ENCODE results near the gene SSH2.
A peak's percentile ranks its signal among the peaks of the same experiment; 100 is the strongest.
"Not testable (repeated sequence)": the region's sequence is repeated elsewhere in the genome, so short reads cannot be mapped to it uniquely, and the experiment has no call there.

The SSH2 gene

DNA sequence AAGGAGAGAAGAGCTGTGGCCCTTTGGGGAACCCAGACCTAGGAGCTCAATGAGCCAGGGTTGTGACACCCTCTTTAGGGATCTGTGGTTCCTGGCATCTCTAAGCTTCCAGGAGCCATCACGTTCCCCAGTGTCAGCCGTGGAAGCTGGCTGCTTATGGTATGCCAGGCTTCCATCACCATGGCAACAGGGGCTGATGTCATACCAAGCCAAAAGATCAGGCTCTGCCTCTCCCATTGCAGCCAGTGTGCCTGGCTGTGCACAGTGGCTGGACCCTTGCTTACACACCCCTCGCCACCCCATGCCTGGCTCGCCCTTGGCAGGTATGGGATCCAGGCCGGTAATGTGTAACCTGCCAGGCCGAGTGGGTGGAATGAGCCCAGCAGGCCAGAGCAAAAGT, 91.1 kb downstream of the SSH2 start:
- DNase-seq, result no peak

DNA sequence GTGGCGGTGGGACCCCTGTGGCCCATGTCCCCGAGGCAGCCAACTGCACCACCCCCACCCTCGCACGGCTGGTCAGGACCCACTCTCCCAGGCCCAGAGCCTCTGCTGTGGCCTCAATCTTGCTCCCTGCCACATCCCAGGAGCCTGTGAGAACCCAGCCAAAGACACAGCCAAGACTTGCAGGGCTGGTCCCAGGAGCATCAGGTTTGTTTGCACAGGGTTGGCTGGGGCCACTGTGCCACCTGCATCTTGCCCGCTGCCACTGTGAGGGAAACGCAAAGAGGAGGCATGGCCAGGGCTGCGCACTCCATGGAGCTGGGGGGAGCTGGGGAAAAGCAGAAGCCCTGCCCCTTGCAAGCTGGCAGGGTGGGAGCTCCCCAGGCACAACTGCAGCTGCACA, 92.5 kb downstream of the SSH2 start:
- DNase-seq, result no peak

DNA sequence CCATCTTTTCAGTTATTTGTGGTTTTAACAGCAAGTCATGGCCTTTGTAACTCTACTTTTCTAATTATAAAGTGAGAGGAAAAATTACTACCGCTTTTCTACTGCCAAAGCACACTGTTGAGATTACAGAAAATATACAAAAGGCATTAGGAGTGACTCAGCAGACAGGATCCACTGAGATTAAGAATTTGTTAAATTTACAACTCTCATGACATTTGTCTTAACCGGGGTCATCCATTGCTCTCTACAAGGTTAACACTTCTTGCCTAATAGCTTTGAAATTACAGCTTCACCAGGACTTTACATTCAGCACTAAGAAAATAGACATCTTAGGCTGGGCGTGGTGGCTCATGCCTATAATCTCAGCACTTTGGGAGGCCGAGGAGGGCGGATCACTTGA, 93.4 kb downstream of the SSH2 start:
- DNase-seq, result no peak

DNA sequence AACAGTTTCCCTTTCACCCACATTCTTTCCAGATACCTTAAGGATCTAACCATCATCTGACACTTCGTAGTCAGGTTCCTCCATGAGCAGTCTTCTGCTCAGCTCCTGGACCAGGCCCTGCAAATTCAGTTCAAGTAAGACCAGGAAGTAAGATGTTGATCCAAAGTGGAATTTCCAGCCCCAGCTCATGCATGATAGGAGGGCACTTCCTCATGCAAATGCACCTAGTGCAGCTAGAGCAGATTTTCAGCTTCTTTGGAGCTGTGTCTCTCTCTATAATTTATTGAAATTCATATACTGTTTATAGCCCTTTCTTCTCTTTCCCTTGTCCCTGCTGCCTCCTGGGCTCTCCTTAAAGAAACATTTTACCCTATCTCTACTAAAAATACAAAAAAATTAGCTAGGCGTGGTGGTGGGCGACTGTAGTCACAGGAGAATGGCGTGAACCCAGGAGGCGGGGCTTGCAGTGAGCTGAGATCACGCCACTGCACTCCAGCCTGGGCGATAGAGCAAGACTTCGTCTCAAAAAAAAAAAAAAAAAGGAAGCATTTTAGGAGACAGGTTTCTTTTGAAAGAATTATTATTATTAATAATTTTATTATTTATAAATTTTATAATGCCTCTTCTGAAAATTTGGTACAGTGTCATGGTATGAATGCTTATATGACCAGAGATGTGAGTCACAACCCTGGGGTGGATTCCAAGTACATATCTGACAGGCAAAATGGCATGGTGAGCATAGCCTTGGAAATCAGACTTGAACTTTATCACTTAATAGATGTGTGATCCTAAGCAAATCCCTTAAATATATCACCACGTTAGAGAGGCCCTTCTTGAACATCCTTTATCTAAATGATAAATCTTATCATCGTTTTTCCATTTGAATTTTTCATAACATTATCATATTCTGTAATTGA, 94.3 kb downstream of the SSH2 start:
- no peak for DNase-seq

DNA sequence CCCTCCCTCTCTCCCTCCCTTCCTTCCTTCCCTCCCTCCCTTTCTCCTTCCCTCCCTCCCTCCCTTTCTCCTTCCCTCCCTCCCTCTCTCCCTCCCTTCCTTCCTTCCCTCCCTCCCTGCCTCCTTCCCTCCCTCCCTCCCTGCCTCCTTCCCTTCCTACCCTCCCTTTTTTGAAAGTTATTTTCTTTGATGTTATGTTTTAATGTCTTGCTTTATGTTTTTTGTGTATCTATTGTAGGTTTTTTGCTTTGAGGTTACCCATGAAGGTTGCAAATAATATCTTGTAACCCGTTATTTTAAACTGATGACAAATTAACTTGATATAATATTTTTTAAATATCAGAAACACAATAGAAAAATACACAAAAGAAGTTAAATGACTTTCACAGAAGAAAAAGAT, 96.2 kb downstream of the SSH2 start:
- DNase-seq, result no peak

DNA sequence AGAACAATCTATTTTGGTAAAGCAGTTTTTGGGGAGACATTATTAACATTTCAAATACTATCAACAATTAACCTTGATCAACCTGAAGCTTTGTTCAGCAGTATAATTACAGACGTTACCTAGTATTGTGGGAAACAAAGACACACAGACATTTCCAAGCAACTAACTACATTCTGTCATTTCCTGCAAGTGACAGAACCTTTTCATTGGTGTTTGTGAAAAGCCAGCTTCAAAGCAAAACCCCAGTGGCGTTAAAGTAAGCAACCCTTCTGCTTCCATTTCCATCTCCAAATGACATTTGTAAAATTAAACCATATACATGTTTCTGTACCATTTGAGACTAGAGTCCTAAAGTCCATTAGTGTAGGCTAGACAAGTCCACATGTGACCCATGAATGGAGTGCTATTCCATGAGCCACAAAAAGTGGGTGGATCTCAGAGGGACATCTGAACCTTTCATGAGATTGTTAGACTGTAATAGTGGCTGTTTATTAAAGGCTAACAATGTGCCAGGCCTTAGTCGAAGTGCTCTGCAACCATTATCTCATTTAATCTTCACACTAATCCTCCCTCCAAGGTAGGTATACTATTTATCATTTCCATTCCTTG, 101.2 kb downstream of the SSH2 start:
- DNase-seq, result no peak

DNA sequence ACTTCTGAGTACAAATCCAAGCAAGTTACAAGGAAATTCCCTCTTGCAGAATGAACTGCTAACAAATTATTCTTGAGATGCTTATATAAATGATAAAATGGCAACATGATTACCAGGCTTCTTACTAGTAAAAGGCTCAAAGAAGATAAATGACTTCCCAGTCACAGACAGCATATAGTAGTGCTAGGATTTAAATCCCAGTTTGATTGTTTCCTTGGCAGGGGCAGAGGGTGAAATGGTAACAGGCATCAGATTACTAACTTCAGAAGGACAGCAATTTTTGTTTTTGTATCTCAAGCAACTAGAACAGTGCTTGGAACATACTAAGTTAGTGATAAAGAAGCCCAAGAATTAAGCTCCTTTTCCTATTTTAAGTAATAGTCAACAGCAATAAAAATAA, 102.8 kb downstream of the SSH2 start:
- DNase-seq, result no peak

DNA sequence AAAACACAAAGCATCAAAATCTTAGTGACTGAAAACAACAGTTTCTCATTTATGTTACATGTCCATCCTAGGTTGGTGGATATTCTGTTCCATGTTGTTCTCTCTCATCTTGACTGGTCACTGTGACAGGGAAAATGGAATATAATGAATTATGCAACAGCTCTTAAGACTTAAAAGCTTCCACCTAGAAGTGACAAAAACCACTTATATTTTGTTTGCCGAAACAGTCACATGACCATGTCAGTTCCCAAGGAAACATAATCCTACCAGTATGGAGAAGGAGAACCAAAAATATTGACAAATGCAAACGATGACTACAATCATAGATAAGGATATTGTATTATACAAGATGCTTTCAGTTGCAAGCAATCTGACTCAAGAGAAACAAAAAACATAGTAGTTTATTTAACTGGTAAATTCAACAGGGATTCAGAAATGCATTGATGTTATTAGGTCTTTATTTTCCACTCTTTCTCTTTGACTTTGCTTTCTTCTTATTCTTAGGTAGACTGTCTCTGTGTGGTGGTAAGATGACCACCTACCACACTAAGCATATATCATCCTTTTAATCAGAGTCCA, 103.8 kb downstream of the SSH2 start:
- DNase-seq, result no peak

DNA sequence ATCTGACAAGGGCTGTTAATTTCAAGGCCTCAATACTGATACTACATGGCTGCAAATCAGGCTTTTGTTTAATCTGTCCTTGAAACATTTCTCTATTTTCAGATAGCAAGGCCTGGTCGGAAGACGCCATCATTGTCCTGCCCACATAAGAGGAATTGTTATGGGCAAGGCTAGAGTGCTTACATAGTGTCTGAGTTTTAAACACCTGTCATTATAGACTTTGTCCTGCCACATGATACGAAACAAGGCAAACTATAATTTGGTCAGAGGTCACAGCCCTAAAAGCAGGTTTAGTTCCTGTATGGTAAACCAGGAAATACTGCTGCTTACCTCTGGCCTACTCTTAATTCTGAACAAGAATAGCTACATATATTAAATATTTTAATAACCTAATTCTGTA, 104.4 kb downstream of the SSH2 start:
- DNase-seq, result no peak

DNA sequence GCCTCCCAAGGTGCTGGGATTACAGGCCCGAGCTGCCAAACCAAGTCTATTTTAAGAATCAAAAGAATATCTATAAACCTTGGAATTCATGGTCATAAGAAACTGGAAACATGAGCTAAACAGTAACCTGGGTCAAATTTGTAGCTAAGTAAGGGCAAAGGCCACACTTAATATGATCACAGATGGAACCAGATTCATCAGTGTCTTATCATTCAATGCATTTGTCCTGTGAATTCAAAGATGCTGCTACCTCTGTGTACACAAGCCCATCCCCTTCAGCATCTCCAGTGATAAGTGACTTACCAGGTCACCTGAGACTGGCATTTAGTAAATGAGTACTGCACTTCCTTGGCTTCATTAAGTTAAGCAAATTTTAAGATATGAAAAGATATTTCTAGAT, 108.1 kb downstream of the SSH2 start:
- DNase-seq, result no peak

DNA sequence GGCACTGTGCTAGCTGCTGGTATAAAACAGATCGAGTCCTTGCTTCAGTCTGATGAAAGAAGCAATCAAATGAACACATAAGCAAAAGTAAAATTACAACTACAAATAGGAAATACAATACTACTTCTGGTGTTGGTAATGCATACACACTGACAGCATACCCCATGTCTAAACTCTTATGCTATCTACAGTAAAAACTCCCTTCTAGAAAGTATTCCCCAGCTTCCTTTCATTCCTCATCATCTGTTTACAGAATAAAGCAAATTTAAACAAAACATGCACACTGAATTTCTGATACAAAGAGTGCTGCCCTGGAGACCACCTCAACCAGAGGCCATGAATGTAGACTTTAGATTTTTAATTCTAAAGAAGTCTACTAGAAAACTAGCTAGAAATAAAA, 109.6 kb downstream of the SSH2 start:
- no peak for DNase-seq

DNA sequence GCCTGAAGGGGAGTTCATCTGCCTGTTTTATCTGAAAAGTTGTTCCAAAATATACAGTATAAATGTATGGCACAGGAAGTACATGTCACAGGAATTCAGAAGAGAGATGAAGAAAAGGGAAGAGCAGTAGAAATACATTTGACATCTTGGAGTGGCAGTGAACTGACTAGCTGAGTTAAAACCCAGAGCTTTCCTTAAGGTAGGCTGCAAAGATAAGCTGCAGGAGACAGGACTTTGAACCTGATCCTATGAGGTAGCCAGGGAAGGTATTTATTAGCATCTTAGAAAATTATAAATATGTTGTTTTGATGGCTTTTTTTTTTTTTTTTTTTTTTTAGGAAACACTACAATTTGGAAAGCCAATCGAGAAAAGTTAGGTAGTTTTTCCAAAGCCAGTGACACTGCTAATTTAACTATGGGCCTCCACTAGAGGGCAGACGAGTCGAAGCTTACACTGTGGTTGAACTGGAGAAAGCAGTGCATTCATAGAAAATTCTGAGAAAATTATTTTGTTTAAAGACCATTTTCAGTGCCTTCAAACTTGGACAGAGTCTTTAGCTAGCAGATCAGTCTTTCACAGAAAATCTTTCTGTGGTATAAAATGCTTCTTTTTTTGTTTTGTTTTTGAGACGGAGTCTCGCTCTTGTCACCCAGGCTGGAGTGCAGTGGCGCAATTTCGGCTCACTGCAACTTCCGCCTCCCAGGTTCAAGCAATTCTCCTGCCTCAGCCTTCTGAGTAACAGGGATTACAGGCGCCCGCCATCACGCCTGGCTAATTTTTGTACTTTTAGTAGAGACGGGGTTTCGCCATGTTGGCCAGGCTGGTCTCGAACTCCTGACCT, 122.3 kb downstream of the SSH2 start:
- DNase-seq, result peak; percentile 30

DNA sequence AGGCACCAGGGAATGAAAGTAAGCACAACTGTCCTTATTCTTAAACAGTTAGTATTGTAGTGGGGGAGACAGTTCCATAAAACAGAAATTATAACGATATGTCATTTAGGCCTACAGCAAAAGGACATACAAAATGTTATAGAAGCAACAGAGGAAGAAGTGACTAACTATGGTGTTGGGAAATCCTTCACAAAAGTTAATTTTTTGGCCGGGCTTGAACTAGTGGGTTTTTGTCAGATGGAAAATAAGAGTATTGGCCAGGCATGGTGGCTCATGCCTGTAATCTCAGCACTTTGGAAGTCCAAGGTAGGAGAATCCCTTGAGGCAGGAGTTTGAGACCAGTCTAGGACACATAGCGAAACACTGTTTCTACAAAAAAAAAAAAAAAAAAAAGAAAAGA, 127.8 kb downstream of the SSH2 start:
- DNase-seq, result no peak

DNA sequence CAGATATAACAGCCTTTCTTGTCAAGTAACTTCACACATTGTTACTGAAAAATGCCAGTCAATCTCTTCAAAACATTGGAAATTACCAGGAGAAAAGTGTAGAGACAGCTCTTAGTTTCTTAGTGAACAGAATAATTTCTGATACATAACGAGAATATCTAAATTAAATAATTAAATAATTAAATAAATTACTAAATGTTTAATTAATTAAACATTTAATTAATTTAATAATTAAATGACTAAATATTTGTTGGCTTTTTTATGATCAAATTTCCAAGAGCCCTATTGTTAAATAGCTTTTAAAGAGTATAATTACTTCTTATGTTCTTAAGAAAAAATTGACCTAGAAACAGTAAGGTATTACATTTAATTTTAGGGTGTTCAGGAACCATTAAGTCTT, 129.6 kb downstream of the SSH2 start:
- no peak for DNase-seq

DNA sequence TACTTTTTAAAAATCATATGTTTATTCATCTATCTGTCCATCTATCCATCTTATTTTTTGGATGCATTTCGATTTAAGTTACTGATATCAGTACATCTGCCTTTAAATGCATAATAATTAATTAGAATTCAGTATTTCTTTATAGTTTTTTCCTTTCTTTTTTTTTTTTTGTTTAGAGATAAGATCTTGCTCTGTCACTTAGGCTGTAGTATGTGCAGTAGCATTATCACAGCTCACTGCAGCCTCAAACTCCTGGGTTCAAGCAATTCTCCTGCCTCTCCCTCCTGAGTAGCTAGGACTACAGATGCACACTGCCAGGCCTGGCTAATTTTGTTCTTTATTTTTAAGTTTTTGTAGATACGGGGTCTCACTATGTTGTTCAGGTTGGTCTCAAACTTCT, 133.4 kb downstream of the SSH2 start:
- DNase-seq, result no peak

DNA sequence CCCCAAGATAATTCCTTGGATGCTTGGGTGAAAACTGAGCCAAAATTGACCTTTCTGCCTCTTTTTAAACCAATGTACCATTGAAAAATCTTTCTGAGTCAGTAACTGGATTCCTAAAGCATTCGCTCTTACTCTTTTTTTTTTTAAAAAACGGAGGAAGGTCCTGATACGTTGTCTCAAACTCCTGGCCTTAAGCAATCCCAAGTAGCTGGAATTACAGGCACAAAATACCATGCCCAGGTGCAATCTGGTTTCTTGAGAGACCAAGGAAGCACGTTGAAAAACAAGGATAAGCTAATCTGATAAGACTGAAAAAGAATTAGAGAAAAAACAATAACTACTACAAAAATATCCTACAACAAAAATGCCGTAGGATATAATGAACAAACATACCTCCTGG, 136.5 kb downstream of the SSH2 start:
- no peak for DNase-seq

DNA sequence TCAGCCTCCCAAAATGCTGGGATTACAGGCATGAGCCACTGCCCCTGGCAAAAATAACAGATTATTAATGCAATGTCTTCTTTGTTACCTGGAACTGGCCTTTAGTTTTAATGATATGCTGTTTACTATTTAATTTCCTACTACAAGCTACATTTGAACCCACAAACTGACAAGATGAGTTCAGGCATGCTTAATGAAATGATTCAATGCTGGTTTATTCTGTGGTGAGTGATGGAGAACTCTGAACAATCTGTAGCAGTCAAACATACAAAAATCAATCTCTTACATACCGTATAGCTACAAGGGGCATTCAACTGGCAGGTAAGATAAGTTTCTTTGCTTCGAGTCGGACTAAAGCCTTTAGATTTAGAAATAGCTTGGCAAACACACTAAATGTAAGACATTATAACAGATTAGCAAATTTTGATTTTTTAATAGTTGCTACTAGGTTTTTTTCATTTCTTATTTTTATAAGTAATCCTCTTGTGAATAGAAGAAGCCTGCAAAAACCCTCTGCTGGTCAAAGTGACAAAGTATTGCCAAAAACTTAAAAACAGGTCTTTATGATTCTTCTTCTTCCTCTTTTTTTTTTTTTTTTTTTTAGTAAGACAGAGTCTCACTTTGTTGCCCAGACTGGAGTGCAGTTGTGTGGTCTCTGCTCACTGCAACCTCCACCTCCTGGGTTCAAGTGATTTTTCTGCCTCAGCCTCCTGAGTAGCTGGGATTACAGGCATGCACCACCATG, 138.5 kb downstream of the SSH2 start:
- DNase-seq, result no peak

DNA sequence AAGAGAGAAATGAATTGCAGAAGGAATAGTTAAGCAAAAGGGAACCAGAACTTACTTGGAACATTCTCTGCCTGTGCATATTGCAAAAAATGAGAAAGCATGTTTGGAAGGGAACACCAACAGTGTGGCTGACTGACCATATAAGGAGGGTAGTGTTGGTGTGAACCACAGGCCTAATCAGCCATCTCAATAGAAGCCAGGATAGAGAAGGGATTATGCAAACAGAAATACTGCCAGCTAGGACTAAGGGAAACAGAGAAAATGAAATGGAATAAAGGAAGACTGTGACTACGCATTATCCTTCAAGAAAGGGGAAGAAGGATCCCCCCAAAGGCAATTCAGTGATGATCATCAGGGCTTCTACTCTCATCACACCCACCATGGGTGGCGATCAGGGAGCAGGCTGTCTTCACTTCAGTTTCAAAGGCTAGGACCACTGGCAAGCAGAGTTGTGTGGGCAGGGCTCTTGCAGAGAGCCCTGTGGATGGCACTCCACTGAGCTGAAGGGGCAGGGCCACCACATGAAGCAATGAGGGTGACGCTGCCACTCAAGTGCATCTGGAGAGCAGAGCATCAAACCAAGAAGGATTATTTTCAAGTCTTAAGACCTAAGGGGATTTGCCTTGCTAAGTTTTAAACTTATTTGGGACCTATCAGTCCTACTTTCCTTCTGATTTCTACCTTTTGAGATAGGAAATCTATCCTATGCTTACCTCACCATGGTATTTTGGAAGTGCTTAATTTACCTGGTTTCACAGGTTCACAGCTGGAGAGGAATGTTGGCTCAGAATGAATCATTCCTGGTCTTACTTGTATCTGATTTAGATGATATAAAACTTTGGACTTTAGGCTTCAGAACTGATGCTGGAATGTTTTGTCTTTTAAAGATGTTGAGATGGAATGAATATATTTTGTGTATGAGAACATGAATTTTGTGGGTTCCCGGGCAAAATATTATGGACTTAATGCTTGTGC, 140.5 kb downstream of the SSH2 start:
- no peak for DNase-seq

DNA sequence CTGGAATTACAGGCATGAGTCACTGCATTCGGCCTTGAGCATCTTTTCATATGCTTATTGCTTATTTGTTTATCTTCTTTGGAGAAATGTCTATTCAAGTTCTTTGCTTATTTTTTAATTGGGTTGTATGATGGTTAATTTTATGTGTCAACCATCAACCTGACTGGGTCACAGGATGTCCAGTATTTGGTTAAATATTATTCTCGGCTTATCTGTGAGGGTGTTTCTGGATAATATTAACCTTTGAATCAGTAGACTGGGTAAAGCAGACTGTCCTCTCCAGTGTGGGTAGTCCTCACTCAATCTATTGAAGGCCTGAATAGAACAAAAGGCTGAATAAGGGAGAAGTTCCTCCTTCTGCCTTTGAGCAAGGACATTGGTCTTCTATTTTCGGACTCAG, 142.0 kb downstream of the SSH2 start:
- DNase-seq, result no peak

DNA sequence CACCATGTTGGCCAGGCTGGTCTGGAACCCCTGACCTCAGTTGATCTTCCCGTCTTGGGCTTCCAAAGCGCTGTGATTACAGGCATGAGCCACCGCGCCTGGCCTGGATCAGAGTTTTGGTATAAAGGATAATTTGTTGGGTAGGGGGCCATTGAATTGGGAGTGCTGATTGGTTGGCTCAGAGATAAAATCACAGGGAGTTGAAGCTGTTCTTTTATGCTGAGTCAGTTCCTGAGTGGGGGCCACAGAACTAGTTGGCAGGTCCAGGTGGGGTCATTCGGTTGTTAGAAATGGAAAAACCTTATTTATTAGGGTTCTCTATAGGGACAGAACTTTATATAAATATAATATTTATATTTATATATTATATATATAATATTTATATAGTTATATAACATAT, 147.1 kb downstream of the SSH2 start:
- no peak for DNase-seq

DNA sequence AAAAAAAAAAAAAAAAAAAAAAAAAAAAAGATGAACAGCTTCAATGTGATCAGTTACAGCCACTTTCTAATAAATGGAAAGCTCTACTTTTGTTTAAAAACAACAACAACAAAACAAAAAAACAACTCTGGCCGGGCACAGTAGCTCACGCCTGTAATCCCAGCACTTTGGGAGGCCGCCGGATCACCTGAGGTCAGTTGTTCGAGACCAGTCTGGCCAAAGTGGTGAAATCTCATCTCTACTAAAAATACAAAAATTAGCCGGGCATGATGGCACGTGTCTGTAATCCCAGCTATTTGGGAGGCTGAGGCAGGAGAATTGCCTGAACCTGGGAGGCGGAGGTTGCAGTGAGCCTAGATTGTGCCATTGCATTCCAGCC, 150.2 kb downstream of the SSH2 start:
- not testable (repeated sequence) for DNase-seq
